NCI-H1048 (cell line): Measurements from ENCODE around the gene RGS12.

Experiments
- DNase-seq: peaks from one replicate; lab custom pipeline; 2025; lab: John Stamatoyannopoulos, UW

RGS12 gene

GRCh38 chr4:3283916-3284315, 8.9 kb upstream of the RGS12 start:
- no peak for DNase-seq

DNA sequence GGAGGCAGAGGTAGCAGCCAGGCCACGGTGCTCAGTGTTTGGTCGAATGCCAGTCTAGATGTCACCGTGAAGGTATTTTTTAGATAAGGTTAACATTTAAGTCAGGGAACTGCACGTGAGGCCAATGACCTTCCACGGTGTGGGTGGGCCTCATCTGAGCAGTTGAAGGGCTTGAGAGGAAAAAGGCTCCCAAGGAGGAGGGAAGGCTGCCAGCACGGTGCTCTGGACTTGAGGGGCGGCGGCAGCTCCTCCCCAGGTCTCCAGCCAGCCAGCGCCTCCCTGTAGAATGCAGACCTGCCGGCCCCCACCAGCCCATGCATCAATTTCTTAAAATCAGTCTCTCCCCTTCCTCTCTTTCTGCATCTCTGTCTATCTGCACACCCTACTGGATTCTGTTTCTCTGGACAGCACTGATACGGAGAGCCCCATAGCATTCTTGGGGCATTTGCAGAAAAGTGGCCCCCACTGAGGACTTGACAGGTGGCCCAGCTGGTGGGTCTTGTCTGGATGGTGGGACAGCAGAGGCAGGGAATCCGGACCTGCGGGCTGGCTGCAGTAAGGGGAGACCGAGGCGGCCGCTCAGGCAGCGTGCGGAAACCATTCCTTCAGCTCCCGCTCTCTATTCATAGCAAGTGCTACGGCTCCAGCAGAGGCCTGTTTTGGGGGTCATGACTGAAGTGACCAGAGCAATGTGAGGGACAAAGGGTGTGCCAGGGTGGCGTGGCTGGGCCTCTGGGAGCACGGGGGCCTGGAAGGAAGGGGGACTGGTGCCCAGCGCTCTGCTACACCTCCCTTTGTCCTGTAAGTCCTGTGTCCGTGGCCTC, 7.9 kb upstream of the RGS12 start:
- no peak for DNase-seq

DNA sequence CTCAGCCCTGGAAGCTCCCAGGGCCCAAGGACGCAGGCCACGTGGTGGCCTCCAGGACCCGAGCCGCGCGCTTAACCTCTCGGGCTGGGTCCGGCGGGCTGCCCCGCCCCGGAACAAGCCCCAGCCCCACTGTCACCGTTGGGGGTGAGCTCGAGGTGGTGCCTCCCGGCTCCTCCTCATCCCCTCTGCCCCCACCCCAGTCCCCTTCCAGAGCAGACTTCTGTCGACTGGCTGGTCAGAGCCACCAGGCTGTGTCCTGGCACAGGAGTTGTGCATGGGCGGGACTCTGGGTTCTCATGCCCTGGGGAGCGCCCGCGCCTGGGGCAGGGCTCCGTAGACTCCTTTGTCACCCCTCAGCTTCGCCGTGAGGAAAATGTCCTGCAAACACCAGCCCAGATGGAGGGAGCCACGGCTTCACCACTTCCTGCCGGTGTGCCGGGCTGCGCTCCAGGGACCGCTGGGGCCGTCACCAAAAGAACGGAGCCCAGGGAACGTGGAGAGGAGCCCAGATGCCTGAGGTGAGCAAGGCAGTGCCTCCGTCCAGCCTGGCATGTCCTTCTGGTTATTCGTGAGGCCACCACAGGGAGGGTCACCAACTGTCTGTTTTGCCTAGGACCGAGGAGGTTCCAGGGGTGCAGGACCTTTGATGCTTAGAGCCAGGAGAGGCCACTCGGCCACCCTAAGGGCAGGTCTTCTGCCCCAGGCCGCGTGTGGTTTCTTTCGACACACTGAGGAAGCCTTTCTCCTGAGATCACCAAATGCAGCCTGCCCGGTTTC, 7.1 kb upstream of the RGS12 start:
- no peak for DNase-seq

- DNase-seq, result no peak
Measured at GRCh38 chr4:3286335-3287175, 6.3 kb upstream of the RGS12 start.

DNA sequence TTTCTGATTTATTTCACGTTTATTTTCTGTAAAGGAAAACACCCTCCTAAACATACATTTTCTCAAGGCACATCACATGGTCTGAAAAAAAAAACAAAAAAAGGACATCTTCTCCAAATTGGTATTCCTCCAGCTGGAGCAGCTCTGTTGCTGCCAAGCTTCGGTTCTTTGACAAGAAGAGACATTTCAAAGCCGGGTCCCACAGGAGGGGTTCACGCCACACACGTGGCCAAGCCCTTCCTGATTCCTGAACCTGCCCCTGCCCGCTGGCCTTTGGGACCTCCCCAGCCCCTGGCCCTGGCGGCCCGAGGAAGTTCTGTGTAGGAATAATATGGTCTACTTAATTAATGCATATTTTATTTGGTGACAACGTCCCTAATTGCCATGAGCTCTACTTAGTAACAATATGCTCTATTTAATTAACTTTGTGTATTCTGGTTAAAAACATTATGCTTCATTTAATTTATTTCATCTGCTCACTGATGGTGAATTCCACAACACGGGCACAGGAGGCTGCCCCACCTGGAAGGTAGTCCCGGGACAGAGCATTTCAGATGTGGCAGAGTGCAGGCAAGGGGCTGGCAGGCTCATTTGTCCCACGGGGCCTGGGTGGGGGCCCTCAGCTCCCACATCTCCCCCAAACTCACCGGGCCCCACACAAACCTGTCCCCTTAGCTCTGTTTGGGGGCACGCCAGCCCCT, 5.4 kb upstream of the RGS12 start:
- DNase-seq, result no peak

DNA sequence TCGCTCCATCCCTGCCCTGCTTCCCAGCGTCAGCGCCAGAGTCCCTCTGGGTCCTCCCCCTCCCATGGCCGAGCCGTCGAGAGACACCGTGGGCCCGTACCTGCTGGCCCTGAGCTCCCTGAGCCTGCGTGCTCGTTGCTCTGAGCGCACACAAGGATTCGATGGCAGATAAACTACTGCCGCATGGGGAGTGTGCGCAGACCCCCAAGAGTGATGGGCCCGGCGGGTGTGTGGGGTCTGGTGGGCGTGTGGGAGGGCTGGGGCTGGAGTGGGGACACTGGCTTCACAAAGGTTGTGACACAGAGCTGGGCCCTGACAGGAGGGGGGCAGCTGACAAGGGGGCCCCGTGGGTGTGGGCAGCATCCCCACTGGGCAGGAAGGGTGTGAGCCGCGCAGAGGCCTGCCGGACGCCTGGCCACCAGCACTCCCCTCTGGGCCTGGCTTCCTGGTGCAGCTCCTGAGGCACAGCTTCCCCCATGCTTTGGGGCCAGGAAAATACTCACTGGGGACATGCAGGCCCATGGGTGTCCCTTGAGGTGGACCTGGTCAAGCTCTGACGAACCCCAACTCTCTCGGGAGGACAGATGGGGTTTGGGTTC, 4.8 kb upstream of the RGS12 start:
- no peak for DNase-seq

GRCh38 chr4:3288571-3289094, 4.2 kb upstream of the RGS12 start:
- no peak for DNase-seq

- no peak for DNase-seq
Measured at GRCh38 chr4:3290476-3290875, 2.3 kb upstream of the RGS12 start.

DNA sequence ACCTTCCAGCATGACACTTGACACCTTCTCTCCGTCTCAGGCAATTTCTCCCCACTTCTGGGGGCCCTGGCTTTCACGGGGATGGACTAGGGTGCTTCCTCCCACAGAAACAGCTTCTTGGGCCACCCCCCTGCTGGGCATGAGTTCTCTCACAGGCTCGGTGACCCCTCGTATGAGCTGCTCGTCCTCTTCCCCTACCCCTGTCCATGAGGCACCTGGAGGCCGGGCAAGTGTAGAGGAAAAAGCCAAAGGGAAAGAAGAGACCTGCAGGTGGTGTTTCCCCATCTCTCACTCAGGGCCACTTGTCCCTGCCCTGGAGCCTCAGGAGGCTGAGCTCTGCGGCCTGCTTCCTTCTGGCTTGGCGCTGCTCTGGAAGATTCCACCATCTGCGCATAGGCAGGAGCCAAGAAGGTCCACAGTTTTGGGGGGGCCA, 1.9 kb upstream of the RGS12 start:
- no peak for DNase-seq

GRCh38 chr4:3291411-3291968, 1.3 kb upstream of the RGS12 start:
- no peak for DNase-seq

- no peak for DNase-seq
Measured at GRCh38 chr4:3291969-3292570, 751 bp upstream of the RGS12 start.

- no peak for DNase-seq
Measured at GRCh38 chr4:3293401-3294391, 875 bp downstream of the RGS12 start.

- no peak for DNase-seq
Measured at GRCh38 chr4:3294401-3295241, 1.8 kb downstream of the RGS12 start.

DNA sequence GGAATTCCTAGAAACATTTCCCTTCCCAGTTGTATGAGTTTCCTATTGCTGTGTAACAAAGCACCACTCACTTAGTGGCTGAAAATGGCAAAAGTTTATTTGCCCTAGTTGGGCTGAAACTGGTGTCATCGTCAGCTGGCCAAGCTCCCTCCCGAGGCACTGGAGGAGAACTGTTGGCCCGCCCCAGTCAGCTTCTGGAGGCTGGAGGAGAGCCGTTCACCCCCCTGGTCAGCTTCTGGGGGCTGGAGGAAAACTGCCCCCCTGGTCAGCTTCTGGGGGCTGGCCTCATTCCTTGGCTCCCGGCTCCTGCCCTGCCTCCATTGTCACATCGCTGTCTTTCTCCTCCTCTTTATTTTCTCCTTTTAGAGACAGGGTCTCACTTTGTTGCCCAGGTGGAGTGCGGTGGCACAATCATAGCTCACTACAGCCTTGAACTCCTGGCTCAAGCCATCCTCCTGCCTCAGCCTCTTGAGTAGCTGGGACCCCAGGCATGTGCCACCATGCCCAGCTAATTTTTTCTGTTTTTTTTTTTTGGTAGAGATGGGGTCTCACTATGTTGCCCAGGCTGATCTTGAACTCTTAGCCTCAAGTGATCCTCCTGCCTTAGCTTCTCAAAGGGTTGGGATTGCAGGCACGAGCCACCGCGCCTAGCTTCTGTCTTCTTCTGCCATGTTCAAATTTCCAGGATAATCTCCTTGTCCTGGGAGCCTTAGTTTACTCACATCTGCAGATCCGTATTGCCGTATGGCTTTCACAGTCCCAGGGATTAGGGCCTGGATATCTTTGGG, 3.2 kb downstream of the RGS12 start:
- DNase-seq, result no peak

GRCh38 chr4:3296651-3297050, 3.8 kb downstream of the RGS12 start:
- DNase-seq, result no peak

- no peak for DNase-seq
Measured at GRCh38 chr4:3297066-3297859, 4.4 kb downstream of the RGS12 start.
